Thymus (tissue), 11 donors: ENCODE results near the gene RAB3GAP2. TPM values are rescaled to one million over a fixed set of nuclear protein-coding genes. Genes with fewer than 3 reads are reported as not detected.
"Not testable (repeated sequence)": the region's sequence is repeated elsewhere in the genome, so short reads cannot be mapped to it uniquely, and the experiment has no call there.

Source experiments
- DNase-seq, 9 donors: peaks; one replicate each; pipeline ENCODE4 v3.0.0-alpha.2; 2013; ENCODE audit warnings: low spot score in 9 of 9, low read depth in 6 of 9, missing footprints in 1 of 9
- H3K27ac ChIP-seq, 2 donors: one replicate each; pipeline ENCODE4 v1.5.1; 2013; ENCODE audit warnings: control low read depth in 1 of 2, low read depth in 1 of 2, low read length in 1 of 2, mild to moderate bottlenecking in 1 of 2, moderate library complexity in 1 of 2
- H3K27me3 ChIP-seq, 2 donors: one replicate each; pipeline ENCODE4 v1.5.1; 2013; ENCODE audit warnings: low read length in 1 of 2; ENCODE audit not compliant: control insufficient read depth in 2 of 2, insufficient read depth in 1 of 2
- H3K36me3 ChIP-seq, 2 donors: one replicate each; pipeline ENCODE4 v1.5.1; 2013; ENCODE audit warnings: low read length in 1 of 2, mild to moderate bottlenecking in 1 of 2, moderate library complexity in 1 of 2; ENCODE audit not compliant: control insufficient read depth in 2 of 2, insufficient read depth in 2 of 2
- H3K4me1 ChIP-seq, 2 donors: one replicate each; pipeline ENCODE4 v1.5.1; 2013; ENCODE audit warnings: low read length in 2 of 2; ENCODE audit not compliant: control insufficient read depth in 2 of 2, insufficient read depth in 2 of 2
- H3K4me3 ChIP-seq, 2 donors: one replicate each; pipeline ENCODE4 v1.5.1; 2013; ENCODE audit warnings: low read length in 2 of 2, control low read depth in 1 of 2, mild to moderate bottlenecking in 1 of 2
- H3K9me3 ChIP-seq, 2 donors: one replicate each; pipeline ENCODE4 v1.5.1; 2013; ENCODE audit warnings: low read length in 1 of 2, mild to moderate bottlenecking in 1 of 2; ENCODE audit not compliant: control insufficient read depth in 2 of 2, insufficient read depth in 1 of 2
- whole genome bisulfite sequencing: extraction: QIAGEN DNeasy Blood & Tissue Kit; methylation state at CpG from one replicate; pipeline ENCODE4 v1.1.7; 2013; 5-methylcytosine and 5-hydroxymethylcytosine counted together
- polyA plus RNA-seq: library from polyadenylated mRNA; stranded (reverse); fragments of 200-250 nt; gene quantifications from one replicate; pipeline ENCODE4 v1.2.3, GENCODE V29; 2013
- total RNA-seq: library from RNA; stranded (reverse); fragments of 120-200 nt; gene quantifications from one replicate; pipeline ENCODE4 v1.2.4, GENCODE V29; 2013
- donor health status: healthy.

RAB3GAP2 gene
- total and polyA plus RNA-seq, 2 donors: 14.4 to 19.6 TPM

DNA sequence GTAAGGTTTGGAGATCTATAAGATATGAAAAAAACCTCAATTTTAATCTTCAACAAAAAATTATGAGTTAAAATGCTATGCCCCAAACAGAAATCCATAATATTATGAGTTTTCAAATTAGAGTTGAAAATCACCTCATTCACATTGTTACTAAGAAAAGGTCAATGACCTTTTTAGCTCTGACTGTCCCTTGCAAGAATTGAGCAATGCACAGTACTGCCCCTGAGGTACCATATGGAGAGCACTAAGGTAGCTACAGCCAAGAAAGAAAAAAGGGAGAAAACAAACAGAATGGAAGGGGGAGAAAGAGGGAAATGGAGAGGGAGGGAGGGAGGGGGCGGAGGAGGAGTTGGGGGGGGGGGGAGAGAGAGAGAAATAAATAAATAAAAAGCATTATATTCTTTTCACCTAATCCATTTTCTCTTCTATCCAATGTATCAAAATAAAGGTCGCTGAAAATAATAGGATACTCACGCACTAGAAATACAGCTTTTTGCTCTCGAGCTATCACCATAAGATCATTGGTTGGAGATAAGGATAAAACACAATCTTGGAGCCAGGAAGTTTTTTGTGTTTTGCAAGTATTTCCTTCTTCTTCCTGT lies 58.8 kb downstream of the RAB3GAP2 start:
- no peaks in the 10 kb centered on the region for H3K9me3 ChIP-seq
- no peak for DNase-seq
- 98% methylated on average over 4 of the region's 4 CpGs for WGBS

DNA sequence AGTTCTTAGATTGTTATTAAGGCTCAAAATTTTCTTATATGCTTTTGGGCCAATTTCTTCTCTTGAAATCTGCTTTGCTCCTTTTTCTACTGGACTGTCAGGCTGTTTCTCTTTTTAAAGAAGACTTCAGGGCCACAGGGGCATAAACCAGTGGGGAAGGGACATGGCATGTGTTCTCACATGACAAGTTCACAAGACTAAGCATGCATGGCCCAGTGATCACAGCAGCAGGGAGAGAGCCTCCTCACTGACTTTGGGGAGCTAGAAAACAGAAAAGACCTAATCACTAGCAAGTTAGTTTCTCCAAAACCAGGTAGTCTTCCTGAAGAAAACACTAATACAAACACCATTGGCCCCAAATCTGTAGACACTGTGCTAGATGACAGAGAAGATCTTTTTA lies 64.8 kb downstream of the RAB3GAP2 start:
- Histone ChIP-seq H3K4me1 (no peaks in the 10 kb centered on the region), H3K27ac (no peak overlapping the region), H3K4me3 (no peak overlapping the region), H3K36me3 (peaks cover 9 to 28% of the 10 kb centered on the region in 2 donors), H3K27me3 (no peaks in the 10 kb centered on the region), H3K9me3 (peaks cover 0 to 1% of the 10 kb centered on the region in 2 donors)
- DNase-seq: no peak

More for the DNA sequence above, 58.8 kb downstream of the RAB3GAP2 start:
- Histone ChIP-seq H3K4me1 (no peaks in the 10 kb centered on the region), H3K27ac (no peak overlapping the region), H3K36me3 (peaks cover 5 to 15% of the 10 kb centered on the region in 2 donors), H3K27me3 (no peaks in the 10 kb centered on the region), H3K4me3 (no peak overlapping the region)

DNA sequence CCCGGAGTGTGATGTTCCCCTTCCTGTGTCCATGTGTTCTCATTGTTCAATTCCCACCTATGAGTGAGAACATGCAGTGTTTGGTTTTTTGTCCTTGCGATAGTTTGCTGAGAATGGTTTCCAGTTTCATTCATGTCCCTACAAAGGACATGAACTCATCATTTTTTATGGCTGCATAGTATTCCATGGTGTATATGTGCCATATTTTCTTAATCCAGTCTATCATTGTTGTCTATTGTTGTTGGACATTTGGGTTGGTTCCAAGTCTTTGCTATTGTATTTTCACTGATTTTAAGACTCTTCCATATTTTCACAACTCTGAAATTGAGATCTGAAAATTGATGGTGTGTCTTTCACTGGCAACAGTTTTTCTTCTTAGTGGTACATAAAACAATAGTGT lies 67.5 kb downstream of the RAB3GAP2 start:
- 100% methylated on average over 1 of the region's 2 CpGs for WGBS
- peaks cover 13 to 32% of the 10 kb centered on the region in 2 donors for H3K36me3 ChIP-seq
- not testable (repeated sequence) for H3K9me3 ChIP-seq, DNase-seq, H3K27me3 ChIP-seq, H3K4me3 ChIP-seq, H3K27ac ChIP-seq, H3K4me1 ChIP-seq

DNA sequence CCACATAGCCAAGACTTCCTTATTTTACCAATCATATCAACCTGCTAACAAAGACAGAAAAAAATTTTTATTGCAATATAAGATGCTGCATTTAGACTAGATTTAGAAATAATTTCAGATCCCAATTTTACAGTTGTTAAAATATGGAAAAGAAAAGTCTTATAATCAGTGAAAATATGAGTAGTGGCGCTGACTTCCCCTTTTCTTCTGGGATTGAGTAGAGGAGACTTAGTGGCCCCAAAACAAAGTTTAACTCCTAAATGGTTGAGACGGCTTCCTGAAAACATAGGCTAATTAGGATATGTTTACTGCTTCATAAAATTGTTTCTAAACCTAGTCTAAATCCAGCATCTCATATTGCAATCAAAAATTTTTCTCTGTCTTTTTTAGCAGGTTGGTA lies 68.4 kb downstream of the RAB3GAP2 start:
- no peak for DNase-seq
- H3K9me3 ChIP-seq: peaks cover 0 to 1% of the 10 kb centered on the region in 2 donors
- H3K27ac ChIP-seq: no peak overlapping the region
- H3K4me3 ChIP-seq: no peak overlapping the region
- no peaks in the 10 kb centered on the region for H3K27me3 ChIP-seq
- H3K4me1 ChIP-seq: no peaks in the 10 kb centered on the region
- WGBS: 96% methylated on average over 2 of the region's 2 CpGs
- H3K36me3 ChIP-seq: peaks cover 15 to 39% of the 10 kb centered on the region in 2 donors

DNA sequence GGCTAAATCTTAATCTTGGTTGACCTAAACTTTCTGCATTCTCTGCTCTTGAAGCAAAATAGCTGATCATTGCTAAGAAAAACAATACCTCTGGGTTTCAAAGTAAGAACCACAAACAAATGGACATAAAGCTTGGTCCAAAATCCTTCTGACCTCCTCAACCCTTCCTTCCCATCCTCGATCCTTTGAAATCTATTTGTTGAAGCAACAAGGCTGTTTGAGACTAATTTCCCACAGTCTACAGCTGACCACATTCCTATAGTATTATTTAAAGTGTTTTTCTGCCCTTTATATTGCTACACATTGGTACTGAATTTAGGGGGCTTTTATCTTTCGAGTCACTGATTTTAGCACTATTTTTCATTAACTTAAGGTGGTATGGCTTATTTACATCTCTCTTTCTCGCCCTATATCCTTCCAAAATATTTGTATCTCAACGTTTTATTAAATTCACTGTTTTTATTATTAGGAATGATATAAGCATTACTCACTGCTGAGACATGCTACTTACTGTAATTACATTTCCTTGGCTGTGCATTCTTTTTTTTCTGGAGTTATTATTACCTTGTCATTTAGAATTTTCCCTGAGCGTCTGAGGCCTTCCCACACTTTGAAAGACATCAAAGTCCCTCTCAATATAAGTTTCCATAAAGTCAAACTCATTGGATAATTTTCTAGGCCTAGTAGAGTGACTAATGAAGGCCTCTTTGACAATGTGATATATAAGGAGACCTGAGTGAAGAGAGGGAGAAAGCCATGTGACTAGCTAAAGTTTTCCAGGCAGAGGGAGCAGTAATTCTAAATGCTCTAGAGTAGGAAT lies 73.9 kb downstream of the RAB3GAP2 start:
- WGBS: 98% methylated on average over 5 of the region's 5 CpGs
- H3K27ac ChIP-seq: no peak overlapping the region
- H3K9me3 ChIP-seq: no peaks in the 10 kb centered on the region
- peaks cover 15 to 28% of the 10 kb centered on the region in 2 donors for H3K36me3 ChIP-seq
- H3K27me3 ChIP-seq: no peaks in the 10 kb centered on the region
- H3K4me1 ChIP-seq: no peaks in the 10 kb centered on the region
- no peak overlapping the region for H3K4me3 ChIP-seq
- no peak for DNase-seq

DNA sequence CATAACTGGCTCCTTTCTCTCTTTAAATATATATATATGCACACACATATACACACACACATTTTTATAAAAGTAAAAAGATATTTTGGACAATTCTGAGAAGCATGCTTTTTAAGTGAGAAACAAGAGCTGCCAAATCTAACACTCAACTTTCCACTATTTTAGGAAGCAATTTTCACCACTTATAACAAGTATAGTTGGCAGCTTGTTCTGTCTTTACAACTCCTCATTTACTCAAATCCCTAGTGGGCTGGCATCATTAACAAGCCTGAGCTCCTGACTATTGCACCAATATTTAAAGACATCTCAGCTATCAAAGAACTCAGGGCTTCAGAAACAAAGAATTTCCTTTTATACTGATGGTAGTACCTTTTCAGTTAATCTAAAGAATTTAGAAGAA lies 76.6 kb downstream of the RAB3GAP2 start:
- no peaks in the 10 kb centered on the region for H3K27me3 ChIP-seq
- H3K4me1 ChIP-seq: no peaks in the 10 kb centered on the region
- no peaks in the 10 kb centered on the region for H3K9me3 ChIP-seq
- no peak overlapping the region for H3K27ac ChIP-seq
- no peak overlapping the region for H3K4me3 ChIP-seq
- H3K36me3 ChIP-seq: peaks cover 23 to 35% of the 10 kb centered on the region in 2 donors
- no peak for DNase-seq

DNA sequence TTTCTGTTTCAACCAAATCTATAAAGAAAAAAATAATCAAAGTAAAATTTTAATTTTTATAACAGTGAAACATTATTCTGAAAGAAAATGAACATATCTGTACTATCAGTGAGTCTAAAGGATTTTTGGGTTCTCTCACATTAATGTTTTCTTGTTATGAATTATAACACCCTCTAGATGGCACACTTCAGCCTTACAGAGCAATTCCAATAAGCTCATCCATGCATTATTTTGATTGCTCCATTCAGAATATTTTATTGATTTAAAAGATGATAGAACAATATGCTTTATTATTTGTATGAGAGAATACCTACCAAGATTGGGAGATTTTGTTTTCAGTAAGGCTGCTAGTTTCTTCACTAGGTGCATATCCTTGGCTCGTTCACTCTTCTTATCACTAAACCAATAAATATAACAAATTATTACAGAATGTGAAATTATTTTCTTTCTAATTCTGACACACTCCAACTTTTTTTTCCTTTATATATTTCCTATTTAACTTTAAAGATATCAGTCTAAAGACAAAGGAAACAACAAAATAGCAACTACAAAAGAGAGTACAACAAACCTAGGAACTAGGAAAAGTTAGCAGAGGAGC lies 82.4 kb downstream of the RAB3GAP2 start:
- H3K27ac ChIP-seq: no peak overlapping the region
- H3K36me3 ChIP-seq: peaks cover 28 to 42% of the 10 kb centered on the region in 2 donors
- H3K9me3 ChIP-seq: no peaks in the 10 kb centered on the region
- no peaks in the 10 kb centered on the region for H3K4me1 ChIP-seq
- 98% methylated on average over 1 of the region's 1 CpG for WGBS
- H3K4me3 ChIP-seq: no peak overlapping the region
- H3K27me3 ChIP-seq: no peaks in the 10 kb centered on the region
- DNase-seq: peak in 2 of 9 donors; percentile 1 to 22

DNA sequence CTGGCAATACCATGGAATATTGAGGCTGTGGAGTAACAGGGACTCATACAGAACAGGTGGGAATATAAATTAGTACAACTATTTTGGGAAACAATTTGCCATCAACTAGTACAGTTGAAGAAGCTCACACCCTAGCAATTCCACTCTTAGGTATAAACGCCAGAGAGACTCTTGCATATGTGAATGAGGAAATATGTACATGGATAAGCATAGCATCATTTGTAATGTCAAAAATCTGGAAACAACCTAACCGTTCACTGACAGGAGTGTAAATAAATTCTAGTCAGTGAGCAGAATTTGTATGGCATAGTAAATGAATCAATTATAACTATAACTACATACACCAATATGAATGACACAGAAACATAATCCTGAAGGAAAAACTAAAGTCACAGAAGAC lies 83.7 kb downstream of the RAB3GAP2 start:
- no peaks in the 10 kb centered on the region for H3K27me3 ChIP-seq
- H3K4me3 ChIP-seq: no peak overlapping the region
- no peak for DNase-seq
- 100% methylated on average over 2 of the region's 2 CpGs for WGBS
- no peaks in the 10 kb centered on the region for H3K9me3 ChIP-seq
- H3K27ac ChIP-seq: no peak overlapping the region
- H3K4me1 ChIP-seq: no peaks in the 10 kb centered on the region
- peaks cover 28 to 37% of the 10 kb centered on the region in 2 donors for H3K36me3 ChIP-seq

DNA sequence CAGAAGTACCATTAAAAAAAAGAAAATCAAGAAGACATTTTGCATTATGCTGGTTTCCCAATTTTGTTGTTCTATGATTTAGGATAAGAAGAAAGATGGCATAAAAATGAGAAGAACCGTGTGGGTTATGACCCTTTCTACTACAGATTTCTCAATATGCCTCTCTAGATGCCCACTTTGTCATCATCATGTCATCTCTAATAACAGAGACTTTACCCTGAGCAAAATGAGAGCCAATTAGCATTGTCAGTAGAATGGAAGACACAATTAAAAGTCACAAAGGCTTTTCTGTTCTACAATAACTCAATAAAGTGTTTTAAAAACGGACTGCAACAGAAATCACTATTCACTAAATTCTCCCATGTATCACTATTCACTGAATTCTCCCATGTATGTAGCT lies 85.5 kb downstream of the RAB3GAP2 start:
- no peaks in the 10 kb centered on the region for H3K4me1 ChIP-seq
- no peaks in the 10 kb centered on the region for H3K9me3 ChIP-seq
- H3K27ac ChIP-seq: no peak overlapping the region
- peaks cover 18 to 33% of the 10 kb centered on the region in 2 donors for H3K36me3 ChIP-seq
- WGBS: 96% methylated on average over 2 of the region's 2 CpGs
- no peaks in the 10 kb centered on the region for H3K27me3 ChIP-seq
- H3K4me3 ChIP-seq: no peak overlapping the region
- DNase-seq: no peak
